Lower leg skin (tissue), 3 donors: ENCODE measurements around the gene ADORA1.

ENCODE experiments used
- POLR2A ChIP-seq, 2 donors: fragments of 450-650 bp; IDR thresholded peaks; one replicate each; pipeline ENCODE4 v1.6.1; 2016 to 2017; ENCODE audit warnings: antibody characterized with exemption in 2 of 2, mild to moderate bottlenecking in 1 of 2, moderate library complexity in 1 of 2
- TF ChIP-seq, protein P1 (sequence below), 3 donors: fragments of 450-650 bp; IDR thresholded peaks; one replicate each; pipeline ENCODE4 v1.5.1; 2016; ENCODE audit warnings: antibody characterized with exemption in 3 of 3, mild to moderate bottlenecking in 3 of 3, moderate library complexity in 2 of 3

DNA sequence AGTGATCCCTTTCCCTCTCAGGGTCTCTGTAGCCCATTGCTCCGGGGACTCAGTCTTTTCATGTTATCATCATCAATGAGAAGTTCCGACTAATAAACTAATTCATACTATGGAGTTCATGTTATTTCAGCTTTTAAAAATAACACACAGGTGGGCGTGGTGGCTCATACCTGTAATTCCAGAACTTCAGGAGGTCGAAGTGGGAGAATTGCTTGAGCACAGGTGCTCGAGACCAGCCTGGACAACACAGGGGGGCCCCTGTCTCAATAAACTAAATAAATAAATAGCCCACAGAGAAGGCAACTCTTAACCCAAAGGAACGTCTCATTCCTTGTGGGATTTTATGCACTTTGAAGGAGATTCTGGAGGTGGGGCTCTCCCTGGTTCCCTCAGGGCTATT lies 33.6 kb downstream of the ADORA1 start:
- TF ChIP-seq, protein P1, sequence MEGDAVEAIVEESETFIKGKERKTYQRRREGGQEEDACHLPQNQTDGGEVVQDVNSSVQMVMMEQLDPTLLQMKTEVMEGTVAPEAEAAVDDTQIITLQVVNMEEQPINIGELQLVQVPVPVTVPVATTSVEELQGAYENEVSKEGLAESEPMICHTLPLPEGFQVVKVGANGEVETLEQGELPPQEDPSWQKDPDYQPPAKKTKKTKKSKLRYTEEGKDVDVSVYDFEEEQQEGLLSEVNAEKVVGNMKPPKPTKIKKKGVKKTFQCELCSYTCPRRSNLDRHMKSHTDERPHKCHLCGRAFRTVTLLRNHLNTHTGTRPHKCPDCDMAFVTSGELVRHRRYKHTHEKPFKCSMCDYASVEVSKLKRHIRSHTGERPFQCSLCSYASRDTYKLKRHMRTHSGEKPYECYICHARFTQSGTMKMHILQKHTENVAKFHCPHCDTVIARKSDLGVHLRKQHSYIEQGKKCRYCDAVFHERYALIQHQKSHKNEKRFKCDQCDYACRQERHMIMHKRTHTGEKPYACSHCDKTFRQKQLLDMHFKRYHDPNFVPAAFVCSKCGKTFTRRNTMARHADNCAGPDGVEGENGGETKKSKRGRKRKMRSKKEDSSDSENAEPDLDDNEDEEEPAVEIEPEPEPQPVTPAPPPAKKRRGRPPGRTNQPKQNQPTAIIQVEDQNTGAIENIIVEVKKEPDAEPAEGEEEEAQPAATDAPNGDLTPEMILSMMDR (IDR thresholded peaks at IDR 0.05), result no peak
- no peak for TF ChIP-seq POLR2A (IDR thresholded peaks at IDR 0.05)
